MM.1S (cell line): ENCODE results near the gene ADCY10.

Source experiments
- CTCF ChIP-seq: fragments of 300-600 bp; sonication (generic); IDR thresholded peaks from 2 replicates; pipeline ENCODE4 v1.5.1; 2016; ENCODE audit warnings: antibody characterized with exemption, low read length, mixed read lengths
- EZH2 ChIP-seq: fragments of 300-600 bp; sonication (generic); optimal IDR thresholded peaks from 2 replicates; pipeline ENCODE3; 2017; ENCODE audit warnings: low read depth, mild to moderate bottlenecking, antibody characterized with exemption, low read length, mixed read lengths
- EZH2phosphoT487 ChIP-seq: fragments of 300-600 bp; sonication (generic); IDR thresholded peaks from 2 replicates; pipeline ENCODE4 v1.6.1; 2018; ENCODE audit warnings: antibody characterized with exemption, low read length

GRCh38 chr1:167904652-167905130 is 9.2 kb downstream of the ADCY10 start:
- TF ChIP-seq CTCF (no peak), EZH2 (no peak), EZH2phosphoT487 (no peak)
